Stimulated activated naive CD8-positive, alpha-beta T cell treated with anti-CD3 and anti-CD28 coated beads, Interleukin-15, amount 100 ng/mL, for 72 hours (primary cell): ENCODE data around the gene KRT76.
"Not testable (repeated sequence)": the region's sequence is repeated elsewhere in the genome, so short reads cannot be mapped to it uniquely, and the experiment has no call there.

ENCODE experiments used
- ATAC-seq: fragments of 150-1000 bp; cut with Tn5 transposase; 2 replicates; pipeline ENCODE4 v1.10.0; 2021; ENCODE audit warnings: mild to moderate bottlenecking, moderate library complexity
- DNase-seq, 2 donors: peaks; one replicate each; pipeline ENCODE4 v3.0.0; 2021 to 2022
- H3K27ac Mint-ChIP-seq, 2 donors: one replicate each; pipeline ENCODE4 v1.8.0; 2022; ENCODE audit warnings: mild to moderate bottlenecking in 2 of 2, mixed read lengths in 2 of 2, moderate library complexity in 2 of 2
- H3K27me3 Mint-ChIP-seq: one replicate; pipeline ENCODE4 v1.8.0; 2022; ENCODE audit warnings: mixed read lengths
- H3K4me1 Mint-ChIP-seq: one replicate; pipeline ENCODE4 v1.8.0; 2022; ENCODE audit warnings: mild to moderate bottlenecking, mixed read lengths
- H3K4me3 Mint-ChIP-seq, 2 donors: one replicate each; pipeline ENCODE4 v1.8.0; 2022; ENCODE audit warnings: mild to moderate bottlenecking in 2 of 2, mixed read lengths in 2 of 2, moderate library complexity in 1 of 2
- H3K9me3 Mint-ChIP-seq, 2 donors: one replicate each; pipeline ENCODE4 v1.8.0; 2022; ENCODE audit warnings: mixed read lengths in 2 of 2

The KRT76 gene

DNA sequence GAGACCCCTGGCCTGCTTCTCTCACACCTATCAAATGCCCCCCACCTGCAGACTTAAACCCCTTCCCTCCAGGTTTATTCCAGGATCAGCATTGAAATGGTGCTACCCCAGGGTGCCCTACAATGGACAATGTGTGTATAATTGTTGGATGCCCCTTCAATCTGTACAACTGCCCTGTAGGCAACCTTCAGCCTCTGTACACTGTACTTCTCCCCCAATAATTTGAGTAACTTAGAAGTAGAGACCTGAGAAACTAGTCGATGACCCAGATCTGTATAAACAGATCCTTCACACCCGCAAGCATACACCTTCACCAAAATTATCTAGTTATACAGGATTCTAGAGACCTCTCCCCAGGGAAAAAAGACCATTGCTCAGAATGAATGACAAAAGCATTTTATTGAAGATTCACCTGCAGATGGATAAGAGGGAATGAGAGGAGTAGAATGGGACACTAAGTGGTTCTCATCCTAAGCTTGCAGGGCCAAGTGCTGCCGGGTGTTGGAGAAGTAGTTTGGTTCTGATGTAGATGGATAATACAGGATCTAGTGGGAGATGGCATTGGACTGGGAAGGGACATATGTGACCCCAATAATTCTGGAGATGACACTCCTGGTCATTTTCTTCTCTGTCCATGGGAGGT, 29.1 kb upstream of the KRT76 start:
- H3K9me3 Mint-ChIP-seq, result no peaks in the 10 kb centered on the region
- H3K4me3 Mint-ChIP-seq, result no peak overlapping the region
- ATAC-seq (no peak), DNase-seq (no peak)
- H3K4me1 Mint-ChIP-seq, result no peaks in the 10 kb centered on the region
- no peak overlapping the region for H3K27ac Mint-ChIP-seq
- H3K27me3 Mint-ChIP-seq, result no peaks in the 10 kb centered on the region

GRCh38 chr12:52805739-52806138, 28.6 kb upstream of the KRT76 start:
- no peak for ATAC-seq
- H3K9me3 Mint-ChIP-seq, result no peaks in the 10 kb centered on the region
- H3K4me1 Mint-ChIP-seq, result no peaks in the 10 kb centered on the region
- no peak overlapping the region for H3K4me3 Mint-ChIP-seq
- no peaks in the 10 kb centered on the region for H3K27me3 Mint-ChIP-seq
- no peak overlapping the region for H3K27ac Mint-ChIP-seq
- DNase-seq, result no peak

- H3K27me3 Mint-ChIP-seq, result no peaks in the 10 kb centered on the region
- no peak overlapping the region for H3K27ac Mint-ChIP-seq
- DNase-seq (no peak), ATAC-seq (no peak)
- H3K4me3 Mint-ChIP-seq, result no peak overlapping the region
- no peaks in the 10 kb centered on the region for H3K9me3 Mint-ChIP-seq
- no peaks in the 10 kb centered on the region for H3K4me1 Mint-ChIP-seq
Observed at GRCh38 chr12:52805000-52805399, 27.9 kb upstream of the KRT76 start.

- Mint-ChIP-seq H3K4me3 (no peak overlapping the region), H3K4me1 (no peaks in the 10 kb centered on the region), H3K27ac (no peak overlapping the region), H3K27me3 (no peaks in the 10 kb centered on the region), H3K9me3 (no peaks in the 10 kb centered on the region)
- ATAC-seq (no peak), DNase-seq (no peak)
Observed at GRCh38 chr12:52802442-52802841, 25.3 kb upstream of the KRT76 start.

DNA sequence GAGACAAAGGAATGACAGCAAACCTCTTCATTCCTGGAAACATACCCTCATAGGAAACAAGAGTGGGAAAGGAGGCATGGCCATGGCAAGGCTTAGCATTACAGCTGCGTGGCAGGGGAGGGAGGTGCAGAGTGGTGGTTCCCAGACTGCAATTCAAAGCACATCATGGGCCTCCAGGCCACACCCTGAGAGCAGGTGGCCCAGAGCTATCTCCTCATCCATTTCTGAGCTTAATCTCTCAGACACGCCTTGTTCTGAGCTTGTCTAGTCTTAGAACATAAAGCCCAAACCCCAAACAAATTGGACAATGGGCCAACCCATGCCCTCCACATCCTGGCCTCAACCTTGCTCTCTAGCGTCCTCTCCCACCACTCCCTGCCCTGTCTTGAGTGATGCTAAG, 24.6 kb upstream of the KRT76 start:
- Mint-ChIP-seq H3K27ac (no peak overlapping the region), H3K4me1 (no peaks in the 10 kb centered on the region), H3K9me3 (no peaks in the 10 kb centered on the region), H3K4me3 (no peak overlapping the region), H3K27me3 (no peaks in the 10 kb centered on the region)
- DNase-seq (no peak), ATAC-seq (no peak)

GRCh38 chr12:52800259-52800917, 23.2 kb upstream of the KRT76 start:
- Mint-ChIP-seq H3K4me1 (no peaks in the 10 kb centered on the region), H3K27me3 (no peaks in the 10 kb centered on the region), H3K27ac (peak overlapping the region in 1 of 2 donors; percentile 30), H3K9me3 (no peaks in the 10 kb centered on the region), H3K4me3 (no peak overlapping the region)
- ATAC-seq, result no peak
- DNase-seq, result no peak

GRCh38 chr12:52799505-52800211, 22.5 kb upstream of the KRT76 start:
- H3K4me1 Mint-ChIP-seq, result peaks cover 5% of the 10 kb centered on the region
- no peaks in the 10 kb centered on the region for H3K9me3 Mint-ChIP-seq
- DNase-seq (no peak), ATAC-seq (no peak)
- H3K4me3 Mint-ChIP-seq, result no peak overlapping the region
- no peaks in the 10 kb centered on the region for H3K27me3 Mint-ChIP-seq
- peak overlapping the region in 1 of 2 donors; percentile 30 for H3K27ac Mint-ChIP-seq

- Mint-ChIP-seq H3K9me3 (no peaks in the 10 kb centered on the region), H3K4me1 (peaks cover 12% of the 10 kb centered on the region), H3K4me3 (no peak overlapping the region), H3K27ac (no peak overlapping the region), H3K27me3 (no peaks in the 10 kb centered on the region)
- no peak for DNase-seq
- no peak for ATAC-seq
Observed at GRCh38 chr12:52798671-52799504, 21.7 kb upstream of the KRT76 start.

DNA sequence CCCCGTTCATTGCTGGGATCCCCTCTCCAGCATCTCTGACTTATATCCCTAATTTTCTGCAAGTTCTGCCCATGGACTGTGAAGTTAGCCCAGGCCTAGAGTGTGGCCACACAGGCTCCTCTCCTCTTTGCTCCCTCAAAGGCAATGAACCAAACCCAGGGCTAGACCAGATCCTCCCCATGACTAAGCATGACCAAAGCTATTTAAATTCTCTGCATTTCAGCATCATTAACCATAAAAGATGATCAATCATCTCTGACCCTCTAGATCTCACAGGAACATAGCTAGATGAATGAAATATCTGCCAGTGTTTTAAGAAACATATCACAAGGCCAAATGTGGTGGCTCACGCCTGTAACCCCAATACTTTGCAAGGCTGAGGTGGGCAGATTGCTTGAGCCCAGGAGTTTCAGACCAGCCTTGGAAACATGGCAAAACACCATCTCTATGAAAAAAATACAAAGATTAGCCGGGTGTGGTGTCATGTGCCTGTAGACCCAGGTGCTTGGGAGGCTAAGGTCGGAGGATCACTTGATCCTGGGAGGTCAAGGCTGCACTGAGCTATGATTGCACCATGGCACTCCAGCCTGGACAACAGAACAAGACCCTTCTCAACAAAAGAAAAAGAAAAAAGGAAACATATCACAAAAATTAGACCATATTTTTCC, 21.0 kb upstream of the KRT76 start:
- no peak overlapping the region for H3K27ac Mint-ChIP-seq
- peaks cover 12% of the 10 kb centered on the region for H3K4me1 Mint-ChIP-seq
- no peaks in the 10 kb centered on the region for H3K27me3 Mint-ChIP-seq
- ATAC-seq (no peak), DNase-seq (no peak)
- H3K4me3 Mint-ChIP-seq, result no peak overlapping the region
- no peaks in the 10 kb centered on the region for H3K9me3 Mint-ChIP-seq

DNA sequence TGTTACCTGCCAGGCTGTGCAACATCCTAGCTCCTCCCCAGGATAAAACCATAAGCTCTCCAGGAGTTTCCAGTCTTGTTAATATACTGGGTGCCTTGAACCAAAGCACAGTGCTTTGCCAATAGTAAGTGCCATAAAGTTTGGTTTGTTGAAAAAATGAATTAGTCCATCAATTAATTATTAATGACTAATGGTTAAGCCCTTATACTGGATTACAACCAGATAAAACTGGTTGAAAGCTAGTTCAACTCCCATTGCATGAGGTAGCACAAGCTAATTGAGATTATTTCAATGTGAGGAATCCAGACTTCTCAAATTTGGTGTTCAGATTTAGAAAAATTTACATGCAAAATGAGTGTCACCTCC, 20.4 kb upstream of the KRT76 start:
- Mint-ChIP-seq H3K4me3 (no peak overlapping the region), H3K9me3 (no peaks in the 10 kb centered on the region), H3K4me1 (peaks cover 16% of the 10 kb centered on the region), H3K27ac (no peak overlapping the region), H3K27me3 (no peaks in the 10 kb centered on the region)
- ATAC-seq, result no peak
- no peak for DNase-seq

GRCh38 chr12:52796839-52797528, 19.8 kb upstream of the KRT76 start:
- Mint-ChIP-seq H3K27me3 (no peaks in the 10 kb centered on the region), H3K4me3 (no peak overlapping the region), H3K27ac (no peak overlapping the region), H3K4me1 (peaks cover 21% of the 10 kb centered on the region), H3K9me3 (no peaks in the 10 kb centered on the region)
- no peak for ATAC-seq
- DNase-seq, result no peak

GRCh38 chr12:52796429-52796794, 19.3 kb upstream of the KRT76 start:
- DNase-seq (no peak), ATAC-seq (no peak)
- H3K27me3 Mint-ChIP-seq, result peaks cover 6% of the 10 kb centered on the region
- no peak overlapping the region for H3K4me3 Mint-ChIP-seq
- H3K9me3 Mint-ChIP-seq, result no peaks in the 10 kb centered on the region
- no peak overlapping the region for H3K27ac Mint-ChIP-seq
- peaks cover 27% of the 10 kb centered on the region for H3K4me1 Mint-ChIP-seq

GRCh38 chr12:52795694-52796428, 18.7 kb upstream of the KRT76 start, which contains the start of gene KRT3:
Gene KRT3 (minus strand): TSS chr12:52796117. CDS start chr12:52796042, 75 bp downstream.
- ATAC-seq (no peak), DNase-seq (no peak)
- Mint-ChIP-seq H3K4me1 (peaks cover 28% of the 10 kb centered on the region), H3K27me3 (peaks cover 9% of the 10 kb centered on the region), H3K9me3 (no peaks in the 10 kb centered on the region), H3K4me3 (no peak within 1 kb of the TSS), H3K27ac (no peak within 1 kb of the TSS)

DNA sequence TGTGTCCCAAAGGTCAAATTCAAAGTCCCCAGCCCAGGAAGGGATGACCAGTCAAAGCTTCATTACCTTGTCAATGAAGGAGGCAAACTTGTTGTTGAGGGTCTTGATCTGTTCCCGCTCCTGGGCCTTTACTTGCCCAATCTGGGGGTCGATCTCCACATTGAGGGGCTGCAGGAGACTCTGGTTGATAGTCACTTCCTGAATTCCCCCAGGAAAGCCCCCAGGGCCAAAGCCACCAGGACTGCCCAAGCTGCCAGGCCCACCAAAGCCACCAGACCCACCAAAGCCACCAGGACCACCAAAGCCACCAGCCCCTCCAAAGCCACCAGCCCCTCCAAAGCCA, 18.2 kb upstream of the KRT76 start:
- not testable (repeated sequence) for DNase-seq, H3K27ac Mint-ChIP-seq

More for the DNA sequence above, 18.2 kb upstream of the KRT76 start:
- H3K9me3 Mint-ChIP-seq, H3K4me3 Mint-ChIP-seq, ATAC-seq: not testable (repeated sequence)
- peaks cover 14% of the 10 kb centered on the region for H3K27me3 Mint-ChIP-seq
- peaks cover 34% of the 10 kb centered on the region for H3K4me1 Mint-ChIP-seq
